Keratinocyte (primary cell): ENCODE results near the gene TIFAB. TPM values are rescaled to one million over a fixed set of nuclear protein-coding genes. Genes with fewer than 3 reads are reported as not detected.

Experiments used
- DNase-seq: peaks from one replicate; pipeline ENCODE4 v3.0.0-alpha.2; 2011; ENCODE audit warnings: low read depth, missing footprints, low spot score
- FAIRE-seq: peaks from 2 replicates; lab custom pipeline; 2011; peaks lifted over from hg19 to GRCh38; lab: Jason Lieb, UNC
- H2AFZ ChIP-seq: 2 replicates; pipeline ENCODE4 v1.6.0; 2012; ENCODE audit warnings: low read length, control low read depth, inconsistent platforms; ENCODE audit not compliant: control insufficient read depth
- H3K27ac ChIP-seq: 2 replicates; pipeline ENCODE4 v1.5.1; 2011; ENCODE audit warnings: low read length; ENCODE audit not compliant: control insufficient read depth, insufficient read depth
- H3K27me3 ChIP-seq: 3 replicates; pipeline ENCODE4 v1.6.0; 2011; ENCODE audit warnings: low read length; ENCODE audit not compliant: control insufficient read depth, insufficient read depth; ENCODE audit errors: extremely low read depth
- H3K36me3 ChIP-seq, 2 experiments: 2 replicates in 1 of 2; 3 replicates in 1 of 2; pipeline ENCODE4 v1.5.1; 2011; ENCODE audit warnings: low read length in 2 of 2, mild to moderate bottlenecking in 1 of 2; ENCODE audit not compliant: control insufficient read depth in 2 of 2, insufficient read depth in 2 of 2; ENCODE audit errors: extremely low read depth in 1 of 2
- H3K4me1 ChIP-seq: 3 replicates; pipeline ENCODE4 v1.5.1; 2011; ENCODE audit warnings: low read length; ENCODE audit not compliant: control insufficient read depth, insufficient read depth; ENCODE audit errors: extremely low read depth
- H3K4me2 ChIP-seq: 3 replicates; pipeline ENCODE4 v1.6.0; 2011; ENCODE audit warnings: low read depth, low read length; ENCODE audit not compliant: control insufficient read depth, insufficient read depth; ENCODE audit errors: extremely low read depth
- H3K4me3 ChIP-seq, 3 experiments: fragments of 200-600 bp in 1 of 3; sonication (generic) in 1 of 3; 2 replicates in 2 of 3; 3 replicates in 1 of 3; pipeline ENCODE4 v1.5.1; 2011 to 2016; ENCODE audit warnings: low read length in 3 of 3, mild to moderate bottlenecking in 3 of 3, control low read depth in 2 of 3, inconsistent platforms in 1 of 3, low read depth in 1 of 3, mixed read lengths in 1 of 3, mixed run types in 1 of 3, moderate library complexity in 1 of 3; ENCODE audit not compliant: control insufficient read depth in 2 of 3, insufficient read depth in 2 of 3; ENCODE audit errors: extremely low read depth in 1 of 3
- H3K79me2 ChIP-seq: 2 replicates; pipeline ENCODE4 v1.6.0; 2012; ENCODE audit warnings: low read length; ENCODE audit not compliant: control insufficient read depth, insufficient read depth
- H3K9ac ChIP-seq: 3 replicates; pipeline ENCODE4 v1.6.0; 2011; ENCODE audit warnings: low read length; ENCODE audit not compliant: control insufficient read depth, insufficient read depth; ENCODE audit errors: extremely low read depth
- H3K9me1 ChIP-seq: 3 replicates; pipeline ENCODE4 v1.6.0; 2011; ENCODE audit warnings: low read length; ENCODE audit not compliant: control insufficient read depth, insufficient read depth; ENCODE audit errors: extremely low read depth
- H3K9me3 ChIP-seq: 2 replicates; pipeline ENCODE4 v1.5.1; 2012; ENCODE audit warnings: low read depth, low read length; ENCODE audit not compliant: control insufficient read depth
- H4K20me1 ChIP-seq: 3 replicates; pipeline ENCODE4 v1.6.0; 2011; ENCODE audit warnings: low read length; ENCODE audit not compliant: control insufficient read depth, insufficient read depth; ENCODE audit errors: extremely low read depth
- CTCF ChIP-seq, 3 experiments: IDR thresholded peaks in 1 of 3; conservative IDR thresholded peaks in 1 of 3; optimal IDR thresholded peaks in 1 of 3; 2 replicates in 2 of 3; 3 replicates in 1 of 3; pipeline versions ENCODE3 to v1.5.1; 2011; ENCODE audit warnings: low read length in 3 of 3, mild to moderate bottlenecking in 3 of 3, moderate library complexity in 2 of 3, control low read depth in 1 of 3, inconsistent platforms in 1 of 3; ENCODE audit not compliant: insufficient read depth in 2 of 3; ENCODE audit errors: extremely low read depth in 1 of 3
- EZH2 ChIP-seq: IDR thresholded peaks from one replicate; pipeline ENCODE4 v1.6.1; 2012; ENCODE audit warnings: inconsistent platforms, mild to moderate bottlenecking, low read length, moderate library complexity
- dilution Hi-C: fragments of 300-500 bp; cut with MboI; formaldehyde crosslinking; loops from one replicate; pipeline ENCODE4 v1.7.0; 2020; ENCODE audit warnings: low sequenced_read_pairs; ENCODE audit not compliant: extremely low pct_ligation_motif_present
- polyA plus RNA-seq, 5 experiments: library from polyadenylated mRNA; depleted of rRNA in 3 of 5; stranded (reverse) in 3 of 5; stranded (forward) in 1 of 5; unstranded in 1 of 5; fragments of >200 nt; gene quantifications; 1 replicate in 1 of 5; 2 replicates in 3 of 5; 3 replicates in 1 of 5; pipeline versions ENCODE4 v1.2.1 to v1.2.3, GENCODE V29; 2011 to 2012; ENCODE audit warnings: missing spikeins in 2 of 5, low read depth in 1 of 5, low replicate concordance in 1 of 5

The TIFAB gene
- polyA plus RNA-seq, 1 donor (not counting 4 experiments of a cell fraction or from before 2014, with no cell fraction given), result not detected

GRCh38 chr5:135426102-135427082 is 25.8 kb downstream of the TIFAB start:
- no peak overlapping the region for H3K4me3 ChIP-seq
- H3K27me3 ChIP-seq, result peaks cover 4% of the 10 kb centered on the region
- H3K79me2 ChIP-seq, result no peaks in the 10 kb centered on the region
- H3K9ac ChIP-seq, result no peak overlapping the region
- H3K9me1 ChIP-seq, result no peaks in the 10 kb centered on the region
- no peak overlapping the region for H2AFZ ChIP-seq
- H3K36me3 ChIP-seq, result no peaks in the 10 kb centered on the region
- no peak for DNase-seq
- peaks cover 11% of the 10 kb centered on the region for H3K4me1 ChIP-seq
- dilution Hi-C loops, result no loop called here
- peak; percentile 73 for FAIRE-seq
- H3K27ac ChIP-seq, result no peak overlapping the region
- no peak overlapping the region for H3K4me2 ChIP-seq
- H4K20me1 ChIP-seq, result no peaks in the 10 kb centered on the region
- peaks cover 4% of the 10 kb centered on the region for H3K9me3 ChIP-seq
- TF ChIP-seq CTCF (optimal IDR thresholded peaks at IDR 0.05 in 1 of 3, IDR thresholded peaks at IDR 0.05 in 1 of 3, conservative IDR thresholded peaks at IDR 0.05 in 1 of 3; ENCODE audit: extremely low read depth in 1 of 3, insufficient read depth in 2 of 3, low read length in 3 of 3) (peak; percentile 64 to 86 (median 72)), EZH2 (no peak)

GRCh38 chr5:135425641-135426040 is 26.5 kb downstream of the TIFAB start:
- no peak for DNase-seq
- dilution Hi-C loops, result no loop called here
- Histone ChIP-seq H3K9me1 (no peaks in the 10 kb centered on the region), H3K27ac (no peak overlapping the region), H2AFZ (no peak overlapping the region), H4K20me1 (no peaks in the 10 kb centered on the region), H3K27me3 (peaks cover 4% of the 10 kb centered on the region), H3K9me3 (peaks cover 4% of the 10 kb centered on the region), H3K9ac (no peak overlapping the region), H3K4me2 (no peak overlapping the region), H3K36me3 (no peaks in the 10 kb centered on the region), H3K4me1 (peaks cover 11% of the 10 kb centered on the region), H3K4me3 (no peak overlapping the region), H3K79me2 (no peaks in the 10 kb centered on the region)
- TF ChIP-seq CTCF (optimal IDR thresholded peaks at IDR 0.05 in 1 of 3, IDR thresholded peaks at IDR 0.05 in 1 of 3, conservative IDR thresholded peaks at IDR 0.05 in 1 of 3; ENCODE audit: extremely low read depth in 1 of 3, insufficient read depth in 2 of 3, low read length in 3 of 3) (no peak), EZH2 (no peak)
- no peak for FAIRE-seq
